DLD1 (cell line): ENCODE measurements around the gene PPTC7.

Experiments used
- in situ Hi-C: cut with HindIII; loops from 2 replicates; pipeline ENCODE4 v1.10.0; 2017; ENCODE audit warnings: low sequenced_read_pairs

Gene PPTC7

GRCh38 chr12:110498984-110499706, 84.0 kb downstream of the PPTC7 start:
- in situ Hi-C loops, result no loop called here
